GM06990 (cell line): ENCODE results near the gene MTA3.
"Not testable (repeated sequence)": the region's sequence is repeated elsewhere in the genome, so short reads cannot be mapped to it uniquely, and the experiment has no call there.

Experiments used
- DNase-seq: peaks from one replicate; pipeline ENCODE4 v3.0.0-alpha.2; 2011; ENCODE audit not compliant: insufficient read length; ENCODE audit errors: extremely low read depth
- H3K27me3 ChIP-seq: replicated peaks from 2 replicates; pipeline ENCODE4 v1.6.0; 2011; ENCODE audit warnings: low read length; ENCODE audit not compliant: control insufficient read depth, insufficient read depth
- H3K36me3 ChIP-seq: 2 replicates; pipeline ENCODE4 v1.5.1; 2011; ENCODE audit warnings: low read length; ENCODE audit not compliant: control insufficient read depth, insufficient read depth
- H3K4me3 ChIP-seq: replicated peaks from 2 replicates; pipeline ENCODE4 v1.5.1; 2011; ENCODE audit warnings: low read depth, mild to moderate bottlenecking, control low read depth, low read length
- TF ChIP-seq, protein P1 (sequence below): IDR thresholded peaks from 2 replicates; pipeline ENCODE4 v1.5.1; 2011; ENCODE audit warnings: low read length, control low read depth, mild to moderate bottlenecking, inconsistent platforms; ENCODE audit not compliant: insufficient read depth, poor library complexity, severe bottlenecking

MTA3 gene

DNA sequence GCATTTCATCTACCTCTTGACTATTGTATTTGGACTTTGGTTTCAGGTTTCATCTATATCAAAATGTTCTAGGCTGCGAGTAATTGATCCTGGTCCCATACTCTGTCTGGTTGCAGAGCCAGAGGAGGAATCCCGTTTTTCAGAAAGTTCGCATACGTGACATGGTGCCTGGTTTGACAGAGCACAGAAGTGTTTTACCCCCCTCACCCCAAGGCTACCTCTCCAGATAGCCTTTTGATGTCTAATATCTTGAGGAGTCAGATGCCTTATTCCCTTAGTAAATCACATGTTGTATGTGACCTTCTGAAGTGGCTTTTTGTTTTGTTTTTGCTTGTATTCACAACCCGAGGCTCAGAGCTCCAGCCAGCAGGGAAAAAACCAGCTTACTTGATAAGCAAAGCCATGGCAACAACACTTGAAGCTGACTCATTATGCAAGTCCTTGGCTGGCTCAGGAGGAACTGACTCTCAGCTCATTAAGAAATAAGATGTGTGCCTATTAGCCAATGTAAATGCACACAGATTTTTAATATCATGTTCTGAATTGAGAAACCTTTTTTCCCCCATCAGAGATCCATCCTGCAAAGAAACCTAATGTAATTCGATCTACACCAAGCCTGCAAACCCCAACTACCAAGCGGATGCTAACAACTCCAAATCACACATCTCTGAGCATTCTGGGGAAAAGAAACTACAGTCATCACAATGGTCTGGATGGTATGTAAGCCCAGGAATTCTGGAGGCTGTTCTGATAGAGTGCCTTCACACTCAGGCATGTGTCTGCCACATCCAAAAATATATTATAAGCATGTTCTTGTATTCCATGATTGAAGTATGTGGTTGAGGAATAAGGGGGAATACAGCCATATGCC lies 154.1 kb downstream of the MTA3 start:
- Histone ChIP-seq H3K27me3 (no peaks in the 10 kb centered on the region), H3K36me3 (no peaks in the 10 kb centered on the region), H3K4me3 (no peak overlapping the region; the same call in 1 of the 2 replicates)
- peak; percentile 66 for DNase-seq
- TF ChIP-seq, protein P1, sequence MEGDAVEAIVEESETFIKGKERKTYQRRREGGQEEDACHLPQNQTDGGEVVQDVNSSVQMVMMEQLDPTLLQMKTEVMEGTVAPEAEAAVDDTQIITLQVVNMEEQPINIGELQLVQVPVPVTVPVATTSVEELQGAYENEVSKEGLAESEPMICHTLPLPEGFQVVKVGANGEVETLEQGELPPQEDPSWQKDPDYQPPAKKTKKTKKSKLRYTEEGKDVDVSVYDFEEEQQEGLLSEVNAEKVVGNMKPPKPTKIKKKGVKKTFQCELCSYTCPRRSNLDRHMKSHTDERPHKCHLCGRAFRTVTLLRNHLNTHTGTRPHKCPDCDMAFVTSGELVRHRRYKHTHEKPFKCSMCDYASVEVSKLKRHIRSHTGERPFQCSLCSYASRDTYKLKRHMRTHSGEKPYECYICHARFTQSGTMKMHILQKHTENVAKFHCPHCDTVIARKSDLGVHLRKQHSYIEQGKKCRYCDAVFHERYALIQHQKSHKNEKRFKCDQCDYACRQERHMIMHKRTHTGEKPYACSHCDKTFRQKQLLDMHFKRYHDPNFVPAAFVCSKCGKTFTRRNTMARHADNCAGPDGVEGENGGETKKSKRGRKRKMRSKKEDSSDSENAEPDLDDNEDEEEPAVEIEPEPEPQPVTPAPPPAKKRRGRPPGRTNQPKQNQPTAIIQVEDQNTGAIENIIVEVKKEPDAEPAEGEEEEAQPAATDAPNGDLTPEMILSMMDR: no peak

DNA sequence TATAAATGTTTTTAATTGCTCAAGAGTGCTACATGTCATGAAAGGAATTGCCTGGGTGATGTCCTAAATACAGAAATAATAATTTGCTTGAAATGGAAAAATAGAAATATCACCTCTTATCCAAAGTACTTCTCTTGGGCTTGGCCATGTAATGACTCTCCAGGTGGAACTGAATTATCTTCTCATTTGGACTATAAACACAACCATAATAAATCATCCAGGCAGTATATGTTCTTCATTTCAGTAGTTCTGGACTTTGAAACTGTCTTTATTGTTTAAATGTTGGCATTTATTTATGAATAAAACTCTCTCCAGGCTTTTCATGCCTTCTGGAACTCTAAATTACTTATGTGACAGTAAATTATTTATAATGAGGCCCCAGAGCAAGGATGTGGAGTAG lies 155.0 kb downstream of the MTA3 start:
- Histone ChIP-seq H3K36me3 (no peaks in the 10 kb centered on the region), H3K27me3 (no peaks in the 10 kb centered on the region), H3K4me3 (no peak overlapping the region)
- no peak for DNase-seq
- TF ChIP-seq, protein P1: no peak

DNA sequence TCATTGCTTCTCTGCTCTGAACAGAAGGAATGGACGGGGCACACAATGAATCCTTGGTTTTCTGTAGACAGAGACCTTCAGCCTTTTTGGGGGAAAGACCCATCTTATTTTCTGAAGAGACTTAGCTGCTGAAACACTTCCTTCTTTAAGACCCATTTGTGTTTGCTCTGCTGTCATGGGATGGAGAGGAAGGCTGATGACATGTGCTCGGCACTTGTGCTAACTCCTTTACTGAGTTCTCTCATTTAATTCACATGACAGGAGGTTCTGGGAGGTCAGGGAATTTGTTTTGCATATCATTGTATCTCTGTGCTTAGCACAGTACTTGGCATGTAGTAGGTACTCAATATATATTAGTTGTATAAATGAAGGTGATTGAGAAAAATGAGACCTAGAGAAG lies 156.5 kb downstream of the MTA3 start:
- H3K4me3 ChIP-seq: no peak overlapping the region
- TF ChIP-seq, protein P1: no peak
- no peak for DNase-seq
- H3K27me3 ChIP-seq: no peaks in the 10 kb centered on the region
- H3K36me3 ChIP-seq: no peaks in the 10 kb centered on the region

DNA sequence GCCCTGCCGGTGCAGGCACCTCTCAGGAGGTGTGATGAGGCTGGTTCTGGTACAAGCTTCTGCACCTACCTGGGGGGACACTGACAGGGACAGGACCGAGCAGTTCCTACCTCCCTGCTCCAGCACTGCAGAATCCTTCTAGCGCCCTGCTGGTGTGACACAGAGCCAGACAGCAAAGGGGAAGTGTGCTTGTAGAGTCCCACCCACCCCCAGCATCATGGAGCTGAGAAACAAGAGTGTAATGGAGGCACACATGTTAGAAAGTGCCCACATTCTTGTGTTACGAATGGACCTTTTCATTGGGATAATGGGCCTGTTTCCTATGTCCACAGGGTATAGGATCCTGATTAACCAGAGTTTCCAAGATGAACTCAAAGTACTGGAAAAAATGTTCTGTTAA lies 157.2 kb downstream of the MTA3 start:
- no peak for DNase-seq
- no peaks in the 10 kb centered on the region for H3K36me3 ChIP-seq
- TF ChIP-seq, protein P1: no peak
- no peaks in the 10 kb centered on the region for H3K27me3 ChIP-seq
- no peak overlapping the region for H3K4me3 ChIP-seq

DNA sequence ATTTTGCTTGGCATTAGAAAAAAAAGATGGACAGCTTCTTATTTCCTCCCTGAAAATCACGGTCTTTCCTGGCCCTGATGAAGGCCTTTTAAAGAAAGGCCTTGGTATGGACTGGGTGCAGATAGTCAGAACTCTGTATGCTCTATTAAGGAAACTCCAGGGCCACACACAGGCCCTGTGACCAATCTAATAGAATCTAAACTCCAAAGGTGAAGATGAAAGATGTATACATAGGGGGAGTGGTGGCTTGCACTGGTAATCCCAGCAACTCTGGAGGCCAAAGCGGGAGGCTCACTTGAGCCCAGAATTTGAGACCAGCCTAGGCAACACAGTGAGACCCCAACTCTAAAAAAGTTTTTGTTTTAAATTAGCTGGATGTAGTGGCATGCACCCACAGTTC lies 158.2 kb downstream of the MTA3 start:
- TF ChIP-seq, protein P1: no peak
- Histone ChIP-seq H3K27me3 (no peaks in the 10 kb centered on the region), H3K4me3 (no peak overlapping the region), H3K36me3 (no peaks in the 10 kb centered on the region)
- DNase-seq: no peak

DNA sequence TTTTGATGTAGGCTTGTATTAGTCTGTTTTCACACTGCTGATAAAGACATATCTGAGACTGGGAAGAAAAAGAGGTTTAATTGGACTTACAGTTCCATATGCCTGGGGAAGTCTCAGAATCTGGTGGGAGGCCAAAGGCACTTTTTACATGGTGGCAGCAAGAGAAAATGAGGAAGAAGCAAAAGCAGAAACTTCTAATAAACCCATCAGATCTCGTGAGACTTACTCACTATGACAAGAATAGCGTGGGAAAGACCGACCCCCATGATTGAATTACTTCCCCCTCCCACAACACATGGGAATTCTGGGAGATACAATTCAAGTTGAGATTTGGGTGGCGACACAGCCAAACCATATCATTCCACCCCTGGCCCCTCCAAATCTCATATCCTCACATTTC lies 162.9 kb downstream of the MTA3 start:
- H3K4me3 ChIP-seq, H3K27me3 ChIP-seq, H3K36me3 ChIP-seq, DNase-seq: not testable (repeated sequence)
